Lower leg skin (tissue), 3 donors: ENCODE measurements around the gene RAB5B.
"Not testable (repeated sequence)": the region's sequence is repeated elsewhere in the genome, so short reads cannot be mapped to it uniquely, and the experiment has no call there.

ENCODE experiments used
- CTCF ChIP-seq, 3 donors: fragments of 450-650 bp; IDR thresholded peaks; one replicate each; pipeline ENCODE4 v1.5.1; 2016; ENCODE audit warnings: antibody characterized with exemption in 3 of 3, mild to moderate bottlenecking in 3 of 3, moderate library complexity in 2 of 3
- POLR2A ChIP-seq, 2 donors: fragments of 450-650 bp; IDR thresholded peaks; one replicate each; pipeline ENCODE4 v1.6.1; 2016 to 2017; ENCODE audit warnings: antibody characterized with exemption in 2 of 2, mild to moderate bottlenecking in 1 of 2, moderate library complexity in 1 of 2

- not testable (repeated sequence) for TF ChIP-seq CTCF, POLR2A (IDR thresholded peaks at IDR 0.05)
Observed at GRCh38 chr12:56003376-56003775, 29.5 kb downstream of the RAB5B start.
